AG10803 (cell line): ENCODE results near the gene GDAP2.

Experiments
- DNase-seq: peaks from one replicate; pipeline ENCODE4 v3.0.0; 2010; ENCODE audit warnings: low read depth
- H3K4me3 ChIP-seq: 2 replicates; pipeline ENCODE4 v1.5.1; 2011; ENCODE audit warnings: mild to moderate bottlenecking, low read length, control low read depth
- TF ChIP-seq, protein P1 (sequence below): conservative IDR thresholded peaks from 2 replicates; pipeline ENCODE4 v1.5.1; 2011; ENCODE audit warnings: mild to moderate bottlenecking, low read length, control low read depth, inconsistent platforms

The GDAP2 gene

GRCh38 chr1:117821382-117821755 lies 108.1 kb downstream of the GDAP2 start:
- no peak overlapping the region for H3K4me3 ChIP-seq
- no peak for DNase-seq
- TF ChIP-seq, protein P1, sequence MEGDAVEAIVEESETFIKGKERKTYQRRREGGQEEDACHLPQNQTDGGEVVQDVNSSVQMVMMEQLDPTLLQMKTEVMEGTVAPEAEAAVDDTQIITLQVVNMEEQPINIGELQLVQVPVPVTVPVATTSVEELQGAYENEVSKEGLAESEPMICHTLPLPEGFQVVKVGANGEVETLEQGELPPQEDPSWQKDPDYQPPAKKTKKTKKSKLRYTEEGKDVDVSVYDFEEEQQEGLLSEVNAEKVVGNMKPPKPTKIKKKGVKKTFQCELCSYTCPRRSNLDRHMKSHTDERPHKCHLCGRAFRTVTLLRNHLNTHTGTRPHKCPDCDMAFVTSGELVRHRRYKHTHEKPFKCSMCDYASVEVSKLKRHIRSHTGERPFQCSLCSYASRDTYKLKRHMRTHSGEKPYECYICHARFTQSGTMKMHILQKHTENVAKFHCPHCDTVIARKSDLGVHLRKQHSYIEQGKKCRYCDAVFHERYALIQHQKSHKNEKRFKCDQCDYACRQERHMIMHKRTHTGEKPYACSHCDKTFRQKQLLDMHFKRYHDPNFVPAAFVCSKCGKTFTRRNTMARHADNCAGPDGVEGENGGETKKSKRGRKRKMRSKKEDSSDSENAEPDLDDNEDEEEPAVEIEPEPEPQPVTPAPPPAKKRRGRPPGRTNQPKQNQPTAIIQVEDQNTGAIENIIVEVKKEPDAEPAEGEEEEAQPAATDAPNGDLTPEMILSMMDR, result no peak

DNA sequence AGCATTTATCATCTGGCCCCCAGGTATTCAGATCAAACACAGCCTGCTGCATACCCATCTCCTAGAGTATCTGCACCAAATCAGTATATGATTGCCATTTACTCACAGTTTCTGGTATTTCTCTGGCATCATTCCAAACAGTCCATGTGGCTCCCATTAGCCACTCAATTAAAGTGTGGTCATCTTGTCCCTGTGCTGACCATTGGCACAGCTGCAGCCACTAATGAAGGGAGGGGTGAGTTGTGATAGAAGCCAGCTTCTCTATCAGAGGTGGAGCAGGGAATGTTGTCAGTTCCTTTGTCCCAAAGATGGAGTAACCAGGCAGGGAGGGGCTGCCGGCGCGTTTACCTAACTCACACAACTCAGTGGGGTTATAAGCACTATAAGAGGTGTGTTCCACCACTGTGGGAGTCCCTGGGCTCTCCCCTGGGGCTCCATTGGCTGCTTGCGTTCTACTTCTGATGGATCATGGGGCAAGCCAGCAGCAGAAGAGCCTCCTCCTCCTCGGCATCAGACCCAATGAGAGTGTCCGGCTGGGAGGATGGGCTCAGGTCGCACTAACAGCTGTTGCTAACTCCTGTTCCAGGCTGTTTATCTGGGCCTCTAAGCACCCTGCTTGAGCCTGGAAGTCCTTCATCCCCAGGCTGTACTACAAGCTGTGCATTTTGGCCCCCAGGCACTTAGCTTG lies 108.6 kb downstream of the GDAP2 start:
- TF ChIP-seq, protein P1, result no peak
- peak; percentile 59 for DNase-seq
- H3K4me3 ChIP-seq, result no peak overlapping the region

GRCh38 chr1:117820096-117820495 lies 109.3 kb downstream of the GDAP2 start:
- no peak overlapping the region for H3K4me3 ChIP-seq
- DNase-seq, result no peak
- TF ChIP-seq, protein P1, result no peak

GRCh38 chr1:117819301-117819700 lies 110.1 kb downstream of the GDAP2 start:
- TF ChIP-seq, protein P1, result no peak
- DNase-seq, result no peak

GRCh38 chr1:117818456-117818855 lies 111.0 kb downstream of the GDAP2 start:
- TF ChIP-seq, protein P1, result no peak
- H3K4me3 ChIP-seq, result no peak overlapping the region

More at GRCh38 chr1:117819301-117819700, 110.1 kb downstream of the GDAP2 start:
- H3K4me3 ChIP-seq, result no peak overlapping the region

DNA sequence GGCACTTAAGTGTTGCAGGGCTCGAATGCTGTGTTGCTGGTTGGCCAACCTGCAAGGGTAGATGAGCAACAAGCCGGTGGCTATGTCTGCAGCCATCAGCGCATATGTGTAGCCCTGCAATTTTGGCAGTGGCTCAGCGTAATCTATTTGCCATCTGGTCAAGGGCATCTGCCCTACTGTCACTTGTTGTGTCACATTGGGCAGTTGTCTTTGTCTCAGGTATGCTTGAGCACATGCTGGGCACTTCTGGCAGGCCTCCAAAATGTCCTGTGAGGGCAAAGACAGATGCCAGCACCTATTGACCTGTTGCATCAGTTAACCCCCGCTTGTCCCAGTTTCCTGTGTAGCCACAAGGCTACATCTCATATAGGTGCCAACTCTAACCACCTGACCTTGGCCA lies 111.8 kb downstream of the GDAP2 start:
- no peak overlapping the region for H3K4me3 ChIP-seq
- no peak for DNase-seq
- TF ChIP-seq, protein P1, result no peak

More at GRCh38 chr1:117818456-117818855, 111.0 kb downstream of the GDAP2 start:
- DNase-seq, result peak; percentile 50

- TF ChIP-seq, protein P1, result no peak
- no peak for DNase-seq
- no peak overlapping the region for H3K4me3 ChIP-seq
Observed at GRCh38 chr1:117815926-117816325, 113.5 kb downstream of the GDAP2 start.
